ENCODE measurements around the gene IGF2.
"Not testable (repeated sequence)": the region's sequence is repeated elsewhere in the genome, so short reads cannot be mapped to it uniquely, and the experiment has no call there.

Gene IGF2

DNA sequence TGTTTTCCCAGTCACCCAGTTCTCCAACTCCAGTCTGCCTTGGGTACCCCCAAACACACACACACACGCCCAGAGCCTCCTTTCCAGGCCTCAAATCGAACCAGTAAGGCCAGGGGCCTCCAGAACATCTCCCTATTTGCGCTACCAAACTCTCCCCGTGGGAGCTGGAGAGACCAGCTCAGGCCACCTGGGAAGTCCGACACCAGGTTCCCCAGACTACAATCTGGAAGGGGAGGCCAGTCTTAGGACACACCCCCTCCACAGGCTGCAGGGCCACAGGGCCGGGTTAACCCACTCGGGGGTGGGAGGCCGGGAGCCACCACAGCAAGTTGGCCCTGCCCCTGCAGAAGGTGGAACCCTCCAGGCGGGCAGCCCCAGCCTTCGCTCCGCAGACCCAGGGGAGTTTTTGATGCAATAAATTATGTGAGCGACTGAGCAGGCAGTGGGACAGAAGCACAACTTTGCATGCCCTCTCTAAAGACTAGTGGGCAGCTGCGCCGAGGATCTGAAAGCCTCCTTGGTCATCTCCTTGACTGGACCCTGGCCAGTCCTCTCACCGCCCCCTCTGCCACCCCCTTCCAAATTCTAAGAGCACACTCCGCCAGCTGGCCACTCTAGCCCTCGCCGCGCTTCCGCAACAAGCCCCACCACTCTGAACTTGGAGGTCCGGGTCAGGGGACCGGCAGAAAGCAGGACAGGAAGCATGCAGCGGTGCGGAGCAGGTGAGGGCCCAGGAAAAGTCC, 2.8 kb downstream of the IGF2 start:
- no peak for DNase-seq

DNA sequence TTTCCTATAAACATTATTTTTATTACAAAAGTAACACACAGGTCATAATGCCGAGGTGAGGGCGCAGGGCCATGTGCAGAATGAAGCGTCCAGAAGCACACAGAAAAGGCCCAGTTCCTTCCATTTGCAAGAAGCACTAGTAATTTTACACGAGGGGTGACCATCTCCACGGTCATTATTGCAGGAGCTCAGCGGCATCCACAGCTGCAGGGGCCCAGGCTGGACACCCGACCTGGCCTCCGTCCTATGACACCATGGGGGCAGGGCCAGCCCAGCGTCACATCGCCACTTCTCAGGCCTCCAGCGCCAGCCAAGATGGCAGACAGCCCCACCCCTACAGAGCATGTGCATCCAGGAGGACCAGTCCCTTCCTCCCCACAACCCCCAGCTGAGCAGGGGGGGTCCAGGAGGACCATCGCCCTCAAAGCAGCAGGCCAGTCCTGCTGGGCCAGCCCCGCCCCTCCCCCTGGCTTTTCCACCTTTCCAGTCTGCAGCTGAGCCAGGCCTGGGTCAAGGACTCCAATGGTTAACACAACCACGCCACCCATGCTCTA, 3.5 kb downstream of the IGF2 start:
- no peak for DNase-seq

DNA sequence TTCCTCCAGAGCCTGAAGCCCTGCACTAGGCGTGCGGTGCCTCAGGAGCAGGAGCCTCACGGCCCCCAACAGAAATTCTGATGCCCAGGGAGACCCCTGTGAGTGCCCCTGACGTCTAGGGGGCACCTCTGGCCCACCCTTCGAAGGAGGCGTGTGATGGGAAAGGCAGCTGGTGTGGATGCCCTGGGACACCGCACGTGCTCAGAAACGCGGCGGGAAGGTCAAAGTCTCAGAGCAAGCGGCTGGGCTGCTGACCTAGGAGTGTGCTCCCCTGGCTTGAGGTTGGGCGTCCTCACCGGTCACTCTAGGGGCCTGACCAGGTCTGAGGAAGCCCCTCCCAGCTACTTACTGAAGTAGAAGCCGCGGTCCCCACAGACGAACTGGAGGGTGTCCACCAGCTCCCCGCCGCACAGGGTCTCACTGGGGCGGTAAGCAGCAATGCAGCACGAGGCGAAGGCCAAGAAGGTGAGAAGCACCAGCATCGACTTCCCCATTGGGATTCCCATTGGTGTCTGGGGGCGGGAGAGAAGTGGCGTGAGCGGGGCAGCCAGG, 4.1 kb downstream of the IGF2 start:
- DNase-seq: no peak

DNA sequence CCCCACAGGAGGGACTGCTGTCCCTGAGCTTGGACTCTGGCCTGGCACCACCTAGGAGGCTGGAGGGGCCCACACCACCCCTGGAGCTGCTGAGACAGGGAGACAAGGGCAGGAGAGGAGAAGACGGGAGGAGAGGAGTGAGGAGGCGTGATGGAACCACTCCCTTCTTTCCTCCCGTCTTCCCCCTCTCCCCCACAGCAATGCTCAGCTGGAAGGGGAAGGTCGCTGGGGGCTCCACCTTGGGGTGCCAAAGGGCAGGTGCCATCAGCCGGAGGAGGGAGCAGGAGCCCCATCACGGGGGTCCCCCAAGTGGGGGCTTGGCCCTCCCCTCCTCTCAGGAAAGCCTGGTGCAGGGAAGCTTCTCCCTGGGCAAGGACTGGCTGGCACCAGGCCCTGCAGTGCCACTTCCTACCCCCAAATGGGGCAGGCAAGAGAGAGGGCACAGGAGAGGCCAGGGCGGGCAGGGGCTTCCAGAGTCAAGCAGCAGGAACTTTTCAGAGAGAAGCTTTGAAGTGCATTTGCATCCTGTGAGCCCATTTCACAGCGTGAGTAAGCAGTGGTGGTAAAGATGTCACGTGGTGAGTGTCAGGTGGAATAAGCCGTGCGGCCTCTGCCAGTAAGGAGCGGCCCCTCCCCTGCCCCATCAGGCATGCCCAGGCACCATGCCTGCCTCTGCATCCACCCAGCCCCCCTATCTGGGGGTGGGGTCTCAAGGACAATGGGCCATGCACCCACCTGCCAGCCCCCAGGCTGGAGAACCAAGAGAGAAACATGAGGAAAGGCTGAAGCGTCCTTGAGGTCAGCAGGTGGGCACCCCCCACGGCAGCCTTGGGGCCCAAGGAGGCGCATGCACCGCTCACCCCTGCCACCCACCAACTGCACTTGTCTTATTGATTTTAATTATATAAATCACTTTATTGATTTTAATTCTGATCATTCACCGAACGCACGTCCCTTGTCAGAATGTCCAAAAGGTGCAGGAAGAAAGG, 4.9 kb downstream of the IGF2 start:
- DNase-seq: no peak

DNA sequence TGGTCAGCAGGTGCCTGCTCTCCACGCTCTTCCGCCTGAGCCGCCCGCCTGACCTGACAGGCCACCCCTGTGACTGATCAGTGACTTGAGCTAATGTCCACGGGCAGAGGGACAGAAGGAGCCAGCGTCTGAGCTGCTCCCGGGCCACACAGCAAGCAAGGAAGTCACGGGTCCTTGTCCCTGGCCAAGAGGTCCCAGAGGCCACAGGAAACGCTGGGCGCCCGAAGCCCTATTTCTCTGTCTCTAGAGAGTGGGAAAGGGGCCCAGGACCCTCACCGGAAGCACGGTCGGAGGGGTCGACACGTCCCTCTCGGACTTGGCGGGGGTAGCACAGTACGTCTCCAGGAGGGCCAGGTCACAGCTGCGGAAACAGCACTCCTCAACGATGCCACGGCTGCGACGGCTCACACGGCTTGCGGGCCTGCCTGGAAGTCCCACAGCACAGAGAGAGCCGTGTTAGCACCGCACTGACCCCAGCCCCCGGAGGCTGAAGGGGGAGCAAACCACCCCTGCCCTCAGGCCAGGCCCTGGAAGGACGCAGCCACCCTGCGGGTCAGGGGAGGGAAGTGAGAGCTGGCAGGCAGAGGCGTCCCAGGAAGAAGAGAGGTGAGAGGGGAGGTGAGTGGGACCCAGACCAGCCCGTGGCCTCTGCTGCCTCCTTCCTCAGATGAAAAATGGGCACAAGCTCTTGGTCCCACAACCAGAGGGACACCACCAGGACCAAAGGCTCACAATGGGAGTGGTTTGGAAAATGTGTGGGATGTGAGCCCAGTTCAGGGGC, 5.8 kb downstream of the IGF2 start:
- DNase-seq: no peak

DNA sequence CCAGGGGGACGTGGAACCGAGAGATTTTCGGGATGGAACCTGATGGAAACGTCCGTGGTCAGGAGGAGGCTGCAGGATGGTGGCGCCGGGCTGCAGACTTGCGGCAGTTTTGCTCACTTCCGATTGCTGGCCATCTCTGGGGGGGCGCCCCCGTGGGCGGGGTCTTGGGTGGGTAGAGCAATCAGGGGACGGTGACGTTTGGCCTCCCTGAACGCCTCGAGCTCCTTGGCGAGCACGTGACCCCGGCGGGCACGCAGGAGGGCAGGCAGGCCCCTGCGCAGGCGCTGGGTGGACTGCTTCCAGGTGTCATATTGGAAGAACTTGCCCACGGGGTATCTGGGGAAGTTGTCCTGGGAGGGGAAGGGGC, 6.3 kb downstream of the IGF2 start:
- no peak for DNase-seq

DNA sequence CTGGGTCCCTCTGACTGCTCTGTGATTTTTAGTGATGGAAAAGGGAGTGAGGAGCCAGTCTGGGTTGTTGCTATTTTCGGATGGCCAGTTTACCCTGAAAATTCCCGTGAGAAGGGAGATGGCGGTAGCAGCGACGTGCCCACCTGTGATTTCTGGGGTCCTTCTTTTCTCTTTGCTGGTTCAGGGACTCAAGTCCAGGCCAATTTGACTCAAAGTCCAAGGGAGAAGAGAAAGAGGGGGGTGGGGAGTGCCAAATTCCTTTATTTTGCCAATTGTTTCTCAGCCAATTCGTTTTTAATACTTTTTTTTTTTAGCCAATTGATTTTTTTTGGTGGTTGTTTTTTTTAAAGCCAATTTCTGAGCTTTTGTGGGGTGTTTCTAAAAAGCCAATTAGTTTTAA, 6.9 kb downstream of the IGF2 start:
- DNase-seq: no peak

DNA sequence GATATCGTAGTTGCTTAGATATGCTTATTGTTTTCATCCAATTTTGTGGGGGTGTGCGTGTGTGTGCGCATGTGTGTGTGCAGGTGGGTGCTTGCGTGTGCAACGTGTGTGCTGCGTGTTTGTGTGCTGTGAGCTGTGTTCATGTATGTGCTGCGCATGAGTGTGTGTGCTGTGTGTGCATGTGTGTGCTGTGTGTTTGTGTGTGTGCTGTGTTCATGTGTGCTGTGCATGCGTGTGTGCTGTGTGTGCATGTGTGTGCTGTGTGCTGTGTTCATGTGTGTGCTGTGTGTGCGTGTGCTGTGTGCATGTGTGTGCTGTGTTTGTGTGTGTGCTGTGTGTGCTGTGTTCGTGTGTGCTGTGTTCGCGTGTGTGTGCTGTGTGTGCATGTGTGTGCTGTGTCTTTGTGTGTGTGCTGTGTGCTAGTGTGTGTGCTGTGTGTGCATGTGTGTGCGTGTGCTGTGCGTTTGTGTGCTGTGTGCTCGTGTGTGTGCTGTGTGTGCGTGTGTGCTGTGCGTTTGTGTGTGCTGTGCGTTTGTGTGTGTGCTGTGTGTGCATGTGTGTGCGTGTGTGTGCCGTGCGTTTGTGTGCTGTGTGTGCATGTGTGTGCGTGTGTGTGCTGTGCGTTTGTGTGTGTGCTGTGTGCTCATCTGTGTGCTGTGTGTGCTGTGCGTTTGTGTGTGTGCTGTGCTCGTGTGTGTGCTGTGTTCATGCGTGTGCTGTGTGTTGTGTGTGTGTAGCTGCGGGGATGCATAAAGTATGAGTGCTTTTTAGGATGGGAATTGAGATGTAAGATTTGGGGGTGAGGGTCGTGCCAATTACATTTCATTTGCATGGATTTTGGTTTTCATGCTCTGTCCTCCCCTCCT, 7.6 kb downstream of the IGF2 start:
- DNase-seq: no peak

DNA sequence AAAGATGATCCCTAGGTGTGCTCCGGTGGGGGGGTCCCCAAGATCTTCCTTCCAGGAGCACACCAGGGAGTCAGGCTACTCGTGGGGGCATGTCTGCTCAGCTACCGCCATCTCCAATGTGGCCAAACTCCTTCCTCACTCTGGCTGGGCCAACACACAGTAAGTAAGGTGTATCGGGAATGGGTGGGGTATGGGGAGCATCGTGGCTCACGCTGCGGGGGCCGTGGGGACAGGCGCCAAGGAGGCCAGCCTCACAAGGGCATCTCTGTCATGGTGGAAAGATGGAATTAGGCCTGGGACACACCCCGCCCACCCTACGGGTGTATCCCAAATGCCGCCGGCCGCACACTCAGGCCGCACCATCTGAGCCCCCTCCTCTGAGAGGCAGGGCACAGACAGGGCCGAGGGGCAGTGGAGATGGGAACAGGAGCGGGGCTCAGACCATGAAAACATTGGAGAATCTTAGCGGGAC, 8.3 kb downstream of the IGF2 start:
- DNase-seq: no peak

DNA sequence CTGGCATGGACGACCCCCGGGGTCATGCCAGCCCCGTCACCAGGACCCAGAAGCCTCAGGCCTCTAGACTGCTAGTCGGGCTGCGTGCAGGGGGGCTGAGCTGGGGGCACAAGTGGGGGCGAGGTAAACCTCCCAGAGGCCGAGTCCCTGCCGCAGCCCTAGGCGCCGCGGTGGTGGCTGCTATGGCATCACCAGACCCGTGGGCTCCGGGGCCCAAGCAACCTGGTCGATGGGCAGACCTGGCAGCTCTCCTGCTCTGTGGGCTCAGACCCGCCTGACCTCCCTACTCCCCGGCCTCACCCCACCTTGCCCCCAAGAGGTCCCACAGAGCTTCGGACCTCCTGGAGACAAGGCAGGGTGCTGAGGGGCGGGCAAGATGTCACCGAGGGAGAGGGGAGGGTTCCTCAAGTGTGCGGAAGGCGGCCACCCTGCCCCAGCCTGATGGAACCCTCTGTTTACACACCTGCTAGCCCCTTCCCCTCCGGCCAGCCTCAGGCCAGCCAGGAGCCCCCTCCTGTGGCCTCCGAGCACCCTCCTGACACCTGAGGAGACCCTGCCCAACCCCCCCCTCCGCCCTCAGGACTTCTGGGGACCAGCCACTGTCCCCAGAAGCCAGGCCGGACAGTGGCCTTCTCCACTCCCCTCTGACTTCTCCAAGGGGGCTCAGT, 9.4 kb downstream of the IGF2 start:
- no peak for DNase-seq

DNA sequence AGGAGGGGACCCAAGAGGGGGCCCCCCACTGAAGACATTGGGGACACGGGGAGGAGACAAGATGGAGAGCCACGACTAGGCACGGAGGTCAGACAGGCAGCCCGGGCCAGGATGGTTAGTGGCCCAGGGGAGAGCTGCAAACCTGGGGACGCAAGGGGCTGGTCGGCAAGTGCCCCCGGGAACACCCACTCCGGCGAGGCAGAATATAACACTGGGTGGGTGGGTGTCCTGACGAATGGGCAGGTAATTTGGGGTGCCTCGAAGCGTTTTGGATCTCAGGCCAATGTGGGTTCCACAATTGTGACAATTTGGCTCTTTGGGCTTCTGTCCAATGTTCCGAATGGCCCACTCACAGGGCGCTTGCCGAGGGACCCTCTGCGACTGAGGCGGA, 9.9 kb downstream of the IGF2 start:
- DNase-seq: no peak

DNA sequence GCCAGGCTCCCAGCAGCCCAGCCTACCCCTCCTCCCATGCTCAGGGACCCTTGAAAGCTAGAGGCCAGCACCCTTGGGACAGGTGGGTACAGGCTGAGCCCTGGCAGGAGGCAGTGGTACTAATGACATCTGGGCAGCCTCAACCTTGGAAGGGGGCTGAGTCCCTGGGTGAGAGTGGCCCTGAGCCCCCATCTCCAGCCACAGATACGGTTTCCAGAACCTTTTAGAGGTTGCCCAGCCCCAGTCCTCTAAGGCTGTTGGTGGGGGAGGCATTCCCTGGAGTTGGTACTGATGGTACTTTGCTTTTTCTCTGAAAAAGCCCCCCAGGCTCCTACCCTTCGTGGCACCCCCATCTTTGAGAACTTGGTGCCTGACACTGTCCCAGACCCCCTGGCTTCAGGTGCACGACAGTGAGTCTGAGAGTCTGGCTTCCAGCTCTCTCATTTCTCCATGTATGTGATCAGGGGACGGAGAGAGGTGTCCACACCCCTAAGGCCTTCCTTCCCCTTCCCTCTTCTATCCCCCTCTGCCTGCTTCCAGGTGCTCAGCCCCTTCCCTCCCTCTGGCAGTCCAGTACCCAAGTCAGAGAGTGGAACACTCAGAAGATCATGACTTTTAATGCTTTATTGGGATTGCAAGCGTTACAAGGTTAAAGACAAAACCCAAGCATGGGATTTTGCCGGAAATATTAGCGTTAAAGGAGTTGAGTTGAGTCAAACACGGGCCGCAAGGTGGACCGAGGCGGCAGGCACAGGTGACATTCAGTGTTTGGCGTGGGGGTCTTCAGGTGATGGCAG, 10.5 kb downstream of the IGF2 start:
- no peak for DNase-seq

DNA sequence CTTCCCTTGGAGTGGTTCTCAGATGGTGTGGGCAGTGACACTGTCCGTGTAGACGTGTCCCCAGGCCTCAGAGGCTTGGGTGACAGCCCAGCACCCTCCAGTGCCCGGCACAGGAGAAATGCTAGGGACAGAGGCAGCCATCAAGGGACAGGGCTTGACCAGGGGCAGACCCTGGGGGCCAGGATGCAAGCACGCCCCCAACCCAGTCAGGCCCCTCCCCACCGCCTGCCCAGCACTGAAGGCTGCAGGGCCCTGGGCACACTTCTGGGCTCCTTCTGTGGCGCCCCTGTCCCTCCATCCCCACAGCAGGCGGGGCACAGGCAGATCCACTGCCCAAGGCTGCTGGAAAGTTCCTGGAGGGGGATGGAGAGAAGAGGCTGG, 11.1 kb downstream of the IGF2 start:
- DNase-seq: no peak

DNA sequence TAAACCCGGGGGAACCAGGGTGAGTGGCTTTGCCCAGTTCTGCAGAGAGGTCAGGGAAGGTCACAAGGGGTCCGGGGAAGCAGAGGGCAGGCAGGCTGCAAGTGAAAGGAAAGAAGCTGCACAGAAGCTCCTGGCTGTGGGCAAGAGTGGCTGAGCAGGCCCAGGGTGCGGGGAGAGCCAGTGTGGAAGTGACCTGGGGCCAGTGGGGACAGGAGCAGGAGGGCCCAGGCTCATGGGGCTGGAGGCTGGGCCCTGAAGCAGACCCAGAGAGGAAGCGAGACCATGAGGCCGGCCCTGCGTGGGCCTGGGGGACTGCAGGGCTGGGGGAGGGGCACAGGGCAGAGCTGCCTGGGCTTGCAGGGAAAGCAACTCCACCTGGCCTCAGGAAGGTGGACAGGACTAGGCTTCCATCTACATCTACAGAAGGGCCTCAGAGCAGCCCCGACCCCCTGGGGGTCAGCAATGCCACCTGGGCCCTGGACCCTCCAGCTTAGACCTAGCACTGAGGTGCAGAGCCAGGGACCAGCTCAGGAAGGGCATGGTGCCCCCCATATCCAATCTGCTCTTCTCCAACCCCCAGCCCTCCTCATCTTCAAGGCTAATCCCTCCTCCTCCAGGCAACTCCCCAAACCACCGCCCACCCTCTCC, 11.6 kb downstream of the IGF2 start:
- DNase-seq: no peak

DNA sequence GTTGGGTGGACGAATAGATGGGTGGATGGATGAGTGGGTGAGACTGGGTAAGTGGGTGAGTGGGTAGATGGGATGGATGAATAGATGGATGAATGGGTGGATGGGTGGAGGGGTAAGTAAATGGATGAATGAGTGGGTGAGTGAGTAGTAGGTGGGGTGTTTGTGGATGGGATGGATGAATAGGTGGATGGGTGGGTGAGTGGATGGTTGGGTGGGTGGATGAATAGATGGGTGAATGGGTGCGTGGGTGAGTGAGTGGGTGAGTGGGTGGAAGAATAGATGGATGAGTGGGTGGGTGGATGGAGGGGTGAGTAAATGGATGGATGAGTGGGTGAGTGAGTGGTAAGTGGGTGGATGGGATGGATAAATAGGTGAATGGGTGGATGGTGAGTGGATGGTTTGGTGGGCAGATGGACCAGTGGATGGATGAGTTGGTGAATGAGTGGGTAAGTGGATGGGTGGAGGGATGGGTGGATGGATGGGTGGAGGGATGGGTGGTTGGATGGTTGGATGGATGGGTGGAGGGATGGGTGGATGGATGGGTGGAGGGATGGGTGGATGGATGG, 12.6 kb downstream of the IGF2 start:
- DNase-seq: no peak

DNA sequence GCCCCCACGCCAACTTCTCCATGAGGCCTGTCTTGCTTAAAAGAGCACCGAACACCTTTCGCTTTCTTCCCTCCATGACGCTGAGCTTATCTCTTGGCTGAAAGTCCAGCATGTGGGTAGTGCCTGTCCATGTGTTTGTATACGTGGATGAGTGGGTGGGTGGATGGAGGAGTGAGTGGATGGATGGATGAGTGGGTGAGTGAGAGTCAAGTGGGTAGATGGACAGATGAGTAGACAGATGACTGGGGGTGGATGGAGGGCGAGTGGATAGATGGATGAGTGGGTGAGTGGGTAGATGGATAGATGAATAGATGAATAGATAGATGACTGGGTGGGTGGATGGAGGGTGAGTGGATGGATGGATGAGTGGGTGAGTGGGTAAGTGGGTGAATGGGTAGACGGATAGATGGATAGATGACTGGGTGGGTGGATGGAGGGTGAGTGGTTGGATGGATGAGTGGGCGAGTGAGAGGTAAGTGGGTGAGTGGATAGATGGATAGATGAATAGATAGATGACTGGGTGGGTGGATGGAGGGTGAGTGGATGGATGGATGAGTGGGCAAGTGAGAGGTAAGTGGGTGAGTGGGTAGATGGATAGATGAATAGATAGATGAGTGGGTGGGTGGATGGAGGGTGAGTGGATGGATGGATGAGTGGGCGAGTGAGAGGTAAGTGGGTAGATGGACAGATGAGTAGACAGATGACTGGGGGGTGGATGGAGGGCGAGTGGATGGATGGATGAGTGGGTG, 14.3 kb downstream of the IGF2 start:
- not testable (repeated sequence) for DNase-seq

DNA sequence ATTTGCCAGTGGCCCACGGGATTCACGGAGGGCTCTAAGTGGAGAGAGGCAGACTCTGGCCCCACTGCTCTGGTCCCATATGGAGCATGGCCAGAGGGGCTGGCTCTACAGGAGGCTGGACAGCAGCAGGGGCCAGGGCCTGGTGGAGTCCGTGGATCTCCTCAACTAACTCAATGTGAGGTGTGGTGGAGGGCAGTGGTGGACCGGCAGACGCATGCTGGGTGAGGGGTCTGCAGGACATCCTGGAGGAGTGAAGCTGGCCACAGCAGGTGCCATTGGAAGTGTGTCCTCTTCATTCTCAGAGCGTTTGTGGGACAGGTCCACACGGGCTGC, 15.6 kb downstream of the IGF2 start:
- DNase-seq: no peak

DNA sequence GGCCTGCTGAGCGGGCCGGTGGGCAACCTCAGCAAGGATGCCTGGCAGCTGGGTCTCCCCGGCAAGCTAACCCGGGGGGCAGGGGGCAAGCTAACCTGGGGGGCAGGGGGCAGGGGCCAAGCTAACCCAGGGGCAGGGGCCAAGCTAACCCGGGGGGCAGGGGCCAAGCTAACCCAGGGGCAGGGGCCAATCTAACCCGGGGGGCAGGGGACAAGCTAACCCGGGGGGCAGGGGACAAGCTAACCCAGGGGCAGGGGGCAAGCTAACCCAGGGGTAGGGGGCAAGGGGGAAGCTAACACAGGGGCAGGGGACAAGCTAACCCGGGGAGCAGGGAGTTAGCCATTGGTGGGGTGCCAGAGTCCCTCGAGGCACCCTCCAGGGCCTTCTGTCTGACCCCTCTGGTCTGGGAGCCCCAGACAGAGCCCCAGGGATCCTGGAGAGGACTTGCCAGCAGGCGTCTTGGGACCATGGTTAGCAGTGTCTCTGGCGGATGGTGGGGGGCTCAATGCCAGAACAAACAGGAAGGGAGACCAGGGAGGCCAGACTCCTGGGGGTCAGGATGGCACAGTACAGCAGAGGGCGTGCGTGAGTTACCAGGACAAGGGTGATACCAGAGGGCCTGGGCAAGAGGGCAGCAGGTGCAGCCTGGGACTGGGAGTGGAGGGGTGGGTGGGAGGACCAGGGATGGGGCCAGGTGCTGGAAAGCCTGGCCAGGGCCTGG, 16.1 kb downstream of the IGF2 start:
- DNase-seq: no peak
